SK-N-SH (cell line): ENCODE measurements around the gene SLAMF1. TPM values are rescaled to one million over a fixed set of nuclear protein-coding genes. Genes with fewer than 3 reads are reported as not detected.

Experiments used
- CTCF ChIA-PET: fragments of 300-600, 350-600 bp; formaldehyde crosslinking; extraction: SDS; loops from one replicate; lab custom pipeline; 2021; lab: Yijun Ruan, JAX
- POLR2A ChIA-PET: fragments of 350-600 bp; sonication (Branson Sonifier 250); formaldehyde crosslinking; extraction: SDS; loops from one replicate; lab custom pipeline; 2020; ENCODE audit warnings: antibody characterized with exemption, inconsistent platforms; lab: Yijun Ruan, JAX
- DNase-seq: peaks from one replicate; pipeline ENCODE4 v3.0.0; 2012
- H2AFZ ChIP-seq: fragments of 200-600 bp; sonication (generic); 2 replicates; pipeline ENCODE4 v1.8.1; 2016; ENCODE audit warnings: antibody characterized with exemption, mild to moderate bottlenecking, low read depth
- H3F3A ChIP-seq: fragments of 200-600 bp; sonication (generic); replicated peaks from 2 replicates; pipeline ENCODE3; 2016; ENCODE audit warnings: antibody characterized with exemption, mild to moderate bottlenecking; ENCODE audit not compliant: insufficient read depth
- H3K27ac ChIP-seq, 2 experiments: fragments of 200-500 bp in 1 of 2; fragments of 200-600 bp in 1 of 2; sonication (Bioruptor generic) in 1 of 2; sonication (generic), shearing (Covaris generic) in 1 of 2; 2 replicates each; pipeline versions ENCODE4 v1.5.1 to v1.6.1; 2014 to 2016; ENCODE audit warnings: low read depth in 2 of 2, inconsistent platforms in 1 of 2, low read length in 1 of 2, mild to moderate bottlenecking in 1 of 2, mixed read lengths in 1 of 2
- H3K27me3 ChIP-seq: fragments of 200-600 bp; sonication (generic), shearing (Covaris generic); 2 replicates; pipeline ENCODE4 v1.6.1; 2016; ENCODE audit warnings: mixed run types; ENCODE audit not compliant: insufficient read depth
- H3K36me3 ChIP-seq, 2 experiments: fragments of 200-500 bp in 1 of 2; fragments of 200-600 bp in 1 of 2; sonication (Bioruptor generic) in 1 of 2; sonication (generic) in 1 of 2; replicated peaks in 1 of 2; 2 replicates each; pipeline versions ENCODE3 to v1.5.1; 2014 to 2016; ENCODE audit warnings: low read length in 1 of 2, mild to moderate bottlenecking in 1 of 2; ENCODE audit not compliant: insufficient read depth in 2 of 2, control insufficient read depth in 1 of 2
- H3K4me1 ChIP-seq, 2 experiments: fragments of 200-500 bp in 1 of 2; fragments of 200-600 bp in 1 of 2; sonication (Bioruptor generic) in 1 of 2; sonication (generic), shearing (Covaris generic) in 1 of 2; 2 replicates each; pipeline versions ENCODE4 v1.5.1 to v1.6.1; 2014 to 2016; ENCODE audit warnings: low read depth in 1 of 2, low read length in 1 of 2, mixed run types in 1 of 2; ENCODE audit not compliant: insufficient read depth in 2 of 2, control insufficient read depth in 1 of 2
- H3K4me2 ChIP-seq: fragments of 200-600 bp; sonication (generic), shearing (Covaris generic); 2 replicates; pipeline ENCODE4 v1.6.1; 2017; ENCODE audit warnings: mixed run types
- H3K4me3 ChIP-seq, 2 experiments: fragments of 200-500 bp in 1 of 2; fragments of 200-600 bp in 1 of 2; sonication (Bioruptor generic) in 1 of 2; sonication (generic), shearing (Covaris generic) in 1 of 2; 2 replicates each; pipeline versions ENCODE4 v1.5.1 to v1.8.1; 2014 to 2016; ENCODE audit warnings: low read depth in 2 of 2, inconsistent platforms in 1 of 2, low read length in 1 of 2, mild to moderate bottlenecking in 1 of 2, mixed read lengths in 1 of 2, moderate library complexity in 1 of 2
- H3K79me2 ChIP-seq: fragments of 200-600 bp; sonication (generic); 2 replicates; pipeline ENCODE4 v1.8.1; 2017; ENCODE audit warnings: mild to moderate bottlenecking; ENCODE audit not compliant: insufficient read depth
- H3K9ac ChIP-seq: fragments of 200-600 bp; sonication (generic); 2 replicates; pipeline ENCODE4 v1.6.1; 2017; ENCODE audit warnings: mixed run types
- H3K9me2 ChIP-seq: fragments of 200-600 bp; sonication (generic); 2 replicates; pipeline ENCODE4 v1.6.1; 2017; ENCODE audit warnings: mixed run types
- H3K9me3 ChIP-seq: fragments of 200-600 bp; sonication (generic); 2 replicates; pipeline ENCODE4 v1.6.1; 2017; ENCODE audit warnings: mixed run types, mild to moderate bottlenecking, moderate library complexity
- H4K20me1 ChIP-seq: fragments of 200-600 bp; sonication (generic); 2 replicates; pipeline ENCODE4 v1.6.1; 2017; ENCODE audit warnings: mild to moderate bottlenecking, mixed run types; ENCODE audit not compliant: insufficient read depth
- ELF1 ChIP-seq: IDR thresholded peaks from 2 replicates; pipeline ENCODE4 v1.4.0; 2012
- EP300 ChIP-seq, 2 experiments: IDR thresholded peaks; 2 replicates each; pipeline versions ENCODE4 v1.4.0 to v1.6.1; 2012; ENCODE audit warnings: borderline replicate concordance in 1 of 2, low read depth in 1 of 2, low read length in 1 of 2
- EZH2phosphoT487 ChIP-seq: fragments of 200-600 bp; sonication (generic); IDR thresholded peaks from 2 replicates; pipeline ENCODE4 v1.6.1; 2017; ENCODE audit warnings: low read depth, mixed run types, mild to moderate bottlenecking, antibody characterized with exemption, moderate library complexity, borderline replicate concordance
- FOSL2 ChIP-seq: IDR thresholded peaks from 2 replicates; pipeline ENCODE4 v1.4.0; 2012; ENCODE audit warnings: low read depth, mild to moderate bottlenecking, moderate library complexity, borderline replicate concordance
- FOXM1 ChIP-seq: IDR thresholded peaks from 2 replicates; pipeline ENCODE4 v1.4.0; 2012; ENCODE audit warnings: low read depth, mild to moderate bottlenecking
- GATA2 ChIP-seq: sonication (generic); formaldehyde crosslinking; IDR thresholded peaks from 2 replicates; pipeline ENCODE4 v1.5.0; 2020; ENCODE audit warnings: mild to moderate bottlenecking, missing genetic modification reagents
- JUND ChIP-seq: IDR thresholded peaks from 2 replicates; pipeline ENCODE4 v1.4.0; 2012
- NFIC ChIP-seq: IDR thresholded peaks from 2 replicates; pipeline ENCODE4 v1.4.0; 2012; ENCODE audit warnings: borderline replicate concordance
- POLR2AphosphoS5 ChIP-seq: IDR thresholded peaks from 2 replicates; pipeline ENCODE4 v1.6.1; 2012; ENCODE audit warnings: low read depth, low read length
- RFX5 ChIP-seq: IDR thresholded peaks from 2 replicates; pipeline ENCODE4 v1.6.1; 2012; ENCODE audit warnings: mild to moderate bottlenecking, improper control_type of control experiment, low read length
- RXRA ChIP-seq: IDR thresholded peaks from 2 replicates; pipeline ENCODE4 v1.4.0; 2012; ENCODE audit warnings: low read depth, mild to moderate bottlenecking, borderline replicate concordance
- SIN3A ChIP-seq: IDR thresholded peaks from 2 replicates; pipeline ENCODE4 v1.6.1; 2012; ENCODE audit warnings: low read depth, mild to moderate bottlenecking, low read length, moderate library complexity, borderline replicate concordance
- TAF1 ChIP-seq: IDR thresholded peaks from 2 replicates; pipeline ENCODE4 v1.6.1; 2012; ENCODE audit warnings: low read depth, mild to moderate bottlenecking, low read length, moderate library complexity, borderline replicate concordance
- WGBS: methylation state at CpG from one replicate; pipeline ENCODE4 v1.1.6; 2017; ENCODE audit warnings: low lambda C conversion rate; 5-methylcytosine and 5-hydroxymethylcytosine counted together
- polyA plus RNA-seq, 3 experiments: library from polyadenylated mRNA; depleted of rRNA; stranded (reverse); fragments of >200 nt; gene quantifications; 2 replicates each; pipeline ENCODE4 v1.2.3, GENCODE V29; 2012
- TF ChIP-seq, protein P1 (sequence below): IDR thresholded peaks from 2 replicates; pipeline ENCODE4 v1.4.0; 2012; ENCODE audit warnings: low read depth
- TF ChIP-seq, protein P2 (sequence below): fragments of 150-350 bp; IDR thresholded peaks from 2 replicates; pipeline ENCODE4 v1.6.1; 2016; ENCODE audit warnings: mild to moderate bottlenecking, low read depth, low read length

The SLAMF1 gene
- polyA plus RNA-seq, 1 of the 3 experiments (the other 2 are of a cell fraction), result not detected

DNA sequence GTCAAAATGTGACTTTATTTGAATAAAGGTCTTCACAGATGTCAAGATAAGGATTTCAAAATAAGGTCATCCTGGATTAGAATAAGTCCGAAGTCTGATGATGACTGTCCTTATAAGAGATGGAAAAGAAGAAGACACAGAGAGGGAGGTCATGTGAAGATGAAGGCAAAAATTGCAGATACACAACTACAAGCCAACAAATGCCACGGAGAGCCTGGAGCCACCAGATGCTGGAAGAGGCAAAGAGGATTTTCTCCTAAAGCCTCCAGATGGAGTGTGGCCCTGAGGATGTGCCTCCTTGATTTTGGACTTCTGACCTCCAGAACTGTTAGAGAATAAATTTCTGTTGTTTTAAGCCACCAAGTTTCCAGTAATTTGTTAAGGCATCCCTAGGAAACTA, 31.2 kb downstream of the SLAMF1 start:
- TF ChIP-seq, protein P1, sequence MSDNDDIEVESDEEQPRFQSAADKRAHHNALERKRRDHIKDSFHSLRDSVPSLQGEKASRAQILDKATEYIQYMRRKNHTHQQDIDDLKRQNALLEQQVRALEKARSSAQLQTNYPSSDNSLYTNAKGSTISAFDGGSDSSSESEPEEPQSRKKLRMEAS, result no peak
- TF ChIP-seq FOSL2 (no peak), JUND (no peak)
- Histone ChIP-seq H3K27me3 (peaks cover 21% of the 10 kb centered on the region; the same call in 1 of the 2 replicates), H3K4me1 (no peaks in the 10 kb centered on the region), H3K36me3 (no peaks in the 10 kb centered on the region), H3K9me3 (no peaks in the 10 kb centered on the region), H3K9ac (no peak overlapping the region), H3K79me2 (no peaks in the 10 kb centered on the region), H4K20me1 (no peaks in the 10 kb centered on the region), H3F3A (no peaks in the 10 kb centered on the region), H3K4me3 (no peak overlapping the region), H3K4me2 (no peak overlapping the region), H3K9me2 (no peaks in the 10 kb centered on the region), H2AFZ (no peak overlapping the region), H3K27ac (no peak overlapping the region)
- ChIA-PET POLR2A (no interaction called here), CTCF (no interaction called here)
- no peak for DNase-seq
- WGBS, result 3% methylated on average over 2 of the region's 2 CpGs

DNA sequence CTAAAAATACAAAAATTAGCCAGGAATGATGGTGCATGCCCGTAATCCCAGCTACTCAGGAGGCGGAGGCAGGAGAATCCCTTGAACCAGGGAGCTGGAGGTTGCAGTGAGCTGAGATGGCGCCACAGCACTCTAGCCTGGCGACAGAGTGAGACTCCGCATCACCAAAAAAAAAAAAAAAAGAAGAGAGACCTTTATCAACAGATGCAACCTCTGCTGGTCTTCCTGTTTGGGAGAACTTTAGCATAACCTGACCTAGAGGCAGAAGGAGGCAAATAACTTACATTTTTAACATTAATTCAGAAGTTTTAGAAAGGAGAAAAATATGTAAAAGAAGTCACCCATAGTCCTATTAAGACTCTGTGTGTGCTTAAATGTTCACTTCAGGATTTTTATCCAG, 32.4 kb downstream of the SLAMF1 start:
- Histone ChIP-seq H3K79me2 (no peaks in the 10 kb centered on the region), H2AFZ (no peak overlapping the region), H4K20me1 (no peaks in the 10 kb centered on the region), H3K27me3 (peaks cover 31% of the 10 kb centered on the region), H3K4me3 (no peak overlapping the region), H3K4me1 (no peaks in the 10 kb centered on the region), H3K9me3 (no peaks in the 10 kb centered on the region), H3K9ac (no peak overlapping the region), H3K27ac (no peak overlapping the region), H3F3A (no peaks in the 10 kb centered on the region), H3K36me3 (no peaks in the 10 kb centered on the region), H3K4me2 (no peak overlapping the region), H3K9me2 (no peaks in the 10 kb centered on the region)
- ChIA-PET POLR2A (no interaction called here), CTCF (no interaction called here)
- DNase-seq, result no peak
- TF ChIP-seq, protein P2, sequence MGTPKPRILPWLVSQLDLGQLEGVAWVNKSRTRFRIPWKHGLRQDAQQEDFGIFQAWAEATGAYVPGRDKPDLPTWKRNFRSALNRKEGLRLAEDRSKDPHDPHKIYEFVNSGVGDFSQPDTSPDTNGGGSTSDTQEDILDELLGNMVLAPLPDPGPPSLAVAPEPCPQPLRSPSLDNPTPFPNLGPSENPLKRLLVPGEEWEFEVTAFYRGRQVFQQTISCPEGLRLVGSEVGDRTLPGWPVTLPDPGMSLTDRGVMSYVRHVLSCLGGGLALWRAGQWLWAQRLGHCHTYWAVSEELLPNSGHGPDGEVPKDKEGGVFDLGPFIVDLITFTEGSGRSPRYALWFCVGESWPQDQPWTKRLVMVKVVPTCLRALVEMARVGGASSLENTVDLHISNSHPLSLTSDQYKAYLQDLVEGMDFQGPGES, result no peak
- TF ChIP-seq NFIC (no peak), RXRA (no peak), JUND (no peak), TAF1 (no peak), RFX5 (no peak), GATA2 (CRISPR knock-in tag) (no peak), EZH2phosphoT487 (no peak), SIN3A (no peak), FOXM1 (no peak), ELF1 (no peak), POLR2AphosphoS5 (no peak), EP300 (IDR thresholded peaks at IDR 0.05; ENCODE audit: borderline replicate concordance in 1 of 2, low read depth in 1 of 2, low read length in 1 of 2) (no peak)
- TF ChIP-seq, protein P1, result no peak
- WGBS, result 8% methylated on average over 5 of the region's 5 CpGs
